Tibial nerve (tissue), 3 donors: ENCODE data around the gene MKS1.

Experiments used
- CTCF ChIP-seq, 5 experiments: fragments of 200-600 bp in 3 of 5; fragments of 450-650 bp in 2 of 5; sonication (generic) in 3 of 5; IDR thresholded peaks; one replicate each; pipeline ENCODE4 v1.5.1; 2016 to 2019; ENCODE audit warnings: antibody characterized with exemption in 5 of 5, mild to moderate bottlenecking in 3 of 5, moderate library complexity in 2 of 5
- POLR2A ChIP-seq, 2 donors: fragments of 450-650 bp; IDR thresholded peaks; one replicate each; pipeline ENCODE4 v1.6.1; 2017; ENCODE audit warnings: antibody characterized with exemption in 2 of 2, mild to moderate bottlenecking in 2 of 2, moderate library complexity in 2 of 2

- no peak for TF ChIP-seq CTCF (IDR thresholded peaks at IDR 0.05)
- TF ChIP-seq POLR2A (IDR thresholded peaks at IDR 0.05), result no peak
These were observed 28.7 kb upstream of the MKS1 start for GRCh38 chr17:58247511-58248363.
